Measurements from ENCODE around the gene HNRNPL. TPM values are rescaled to one million over a fixed set of nuclear protein-coding genes. Genes with fewer than 3 reads are reported as not detected.
A peak's percentile ranks its signal among the peaks of the same experiment; 100 is the strongest.
"Not testable (repeated sequence)": the region's sequence is repeated elsewhere in the genome, so short reads cannot be mapped to it uniquely, and the experiment has no call there.

Gene HNRNPL
- total RNA-seq, 2 experiments from 2014 or later: 479 to 611 TPM

GRCh38 chr19:38830039-38830733, 19.6 kb downstream of the HNRNPL start:
- Mint-ChIP-seq H3K27ac (peak overlapping the region; percentile 95), H3K4me3 (peak overlapping the region; percentile 93), H3K36me3 (peaks cover 24% of the 10 kb centered on the region), H3K27me3 (no peaks in the 10 kb centered on the region), H3K9me3 (ENCODE audit: low read depth) (no peaks in the 10 kb centered on the region), H3K4me1 (peaks cover 22% of the 10 kb centered on the region)
- CTCF ChIA-PET: interaction anchor here (0.6 to 5.0 kb wide), 4 partner anchors 15 to 209 kb away, joined by 3 to 28 read pairs (median 8); partner anchors contain the start of genes MRPS12 and SARS2
- DNase-seq (no peak), ATAC-seq (no peak)

- H3K27me3 Mint-ChIP-seq; CTCF ChIA-PET; H3K4me3 Mint-ChIP-seq; H3K27ac Mint-ChIP-seq; DNase-seq; ATAC-seq; H3K9me3 Mint-ChIP-seq (ENCODE audit: low read depth): not testable (repeated sequence)
- peaks cover 22% of the 10 kb centered on the region for H3K4me1 Mint-ChIP-seq
- H3K36me3 Mint-ChIP-seq: peaks cover 30% of the 10 kb centered on the region
Observed at GRCh38 chr19:38829203-38829602, 20.6 kb downstream of the HNRNPL start.

DNA sequence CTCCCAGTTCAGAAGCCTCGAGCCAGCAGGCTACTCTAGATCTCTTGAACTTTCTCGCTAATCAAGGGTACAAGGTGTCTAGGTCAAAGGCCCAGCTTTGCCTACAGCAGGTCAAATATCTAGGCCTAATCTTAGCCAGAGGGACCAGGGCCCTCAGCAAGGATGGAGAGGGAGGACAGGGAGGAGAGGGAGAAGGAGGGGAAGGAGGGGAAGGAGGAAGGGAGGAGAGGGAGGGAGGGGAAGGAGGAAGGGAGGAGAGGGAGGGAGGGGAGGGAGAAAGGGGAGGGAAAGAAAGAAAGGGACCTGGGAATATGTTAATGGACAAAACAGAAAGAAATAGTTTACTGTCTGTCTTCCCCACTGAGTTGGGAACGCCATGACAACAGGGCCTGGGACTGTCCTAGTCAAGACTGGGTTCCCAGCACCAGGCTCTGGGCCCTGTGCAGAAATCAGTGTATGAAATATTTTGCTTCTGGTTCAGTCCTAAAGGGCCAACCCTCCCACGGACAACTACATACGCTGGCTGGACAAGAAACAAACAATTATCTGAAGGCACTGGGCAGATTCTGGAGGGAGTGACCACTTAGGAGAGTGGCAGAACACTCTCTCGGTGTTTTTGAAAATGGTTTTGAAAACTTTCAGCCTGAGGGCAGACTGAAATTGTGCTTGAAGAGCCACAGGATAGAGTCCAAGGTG, 22.8 kb downstream of the HNRNPL start:
- Mint-ChIP-seq H3K4me3 (no peak overlapping the region), H3K9me3 (ENCODE audit: low read depth) (no peaks in the 10 kb centered on the region), H3K36me3 (peaks cover 45% of the 10 kb centered on the region), H3K27me3 (no peaks in the 10 kb centered on the region), H3K27ac (no peak overlapping the region), H3K4me1 (peaks cover 15% of the 10 kb centered on the region)
- no peak for DNase-seq
- CTCF ChIA-PET: no interaction called here
- no peak for ATAC-seq

- not testable (repeated sequence) for ATAC-seq; H3K4me1 Mint-ChIP-seq; H3K27me3 Mint-ChIP-seq; H3K9me3 Mint-ChIP-seq (ENCODE audit: low read depth); H3K27ac Mint-ChIP-seq; DNase-seq; H3K4me3 Mint-ChIP-seq
- CTCF ChIA-PET: interaction anchor here (1.1 kb wide), 1 partner anchor 13 kb away, joined by 3 read pairs; the partner anchor contains the start of gene LGALS4
- H3K36me3 Mint-ChIP-seq: peaks cover 46% of the 10 kb centered on the region
Observed at GRCh38 chr19:38825936-38826335, 23.9 kb downstream of the HNRNPL start.

DNA sequence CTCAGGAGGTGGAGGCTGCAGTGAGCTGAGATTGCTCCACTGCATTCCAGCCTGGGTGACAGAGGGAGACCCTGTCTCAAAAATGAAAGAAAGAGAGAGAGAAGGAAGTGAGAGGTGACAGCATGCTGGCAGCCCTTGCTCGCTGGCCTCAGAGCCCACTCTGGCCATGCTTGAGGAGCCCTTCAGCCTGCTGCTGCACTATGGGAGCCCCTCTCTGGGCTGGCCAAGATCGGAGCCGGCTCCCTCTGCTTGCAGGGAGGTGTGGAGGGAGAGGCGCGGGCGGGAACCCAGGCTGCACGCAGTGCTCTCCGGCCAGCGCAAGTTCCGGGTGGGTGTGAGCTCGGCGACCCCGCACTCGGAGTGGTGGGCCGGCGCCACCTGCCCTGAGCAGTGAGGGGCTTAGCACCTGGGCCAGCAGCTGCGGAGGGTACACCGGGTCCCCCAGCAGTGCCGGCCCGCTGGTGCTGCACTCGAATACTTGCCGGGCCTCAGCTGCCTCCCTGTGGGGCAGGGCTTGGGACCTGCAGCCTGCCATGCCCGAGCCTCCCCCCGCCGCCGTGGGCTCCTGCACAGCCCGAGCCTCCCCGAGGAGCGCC, 28.5 kb downstream of the HNRNPL start:
- CTCF ChIA-PET; H3K9me3 Mint-ChIP-seq (ENCODE audit: low read depth); ATAC-seq; DNase-seq; H3K4me3 Mint-ChIP-seq; H3K27ac Mint-ChIP-seq; H3K4me1 Mint-ChIP-seq; H3K27me3 Mint-ChIP-seq: not testable (repeated sequence)
- peaks cover 37% of the 10 kb centered on the region for H3K36me3 Mint-ChIP-seq

DNA sequence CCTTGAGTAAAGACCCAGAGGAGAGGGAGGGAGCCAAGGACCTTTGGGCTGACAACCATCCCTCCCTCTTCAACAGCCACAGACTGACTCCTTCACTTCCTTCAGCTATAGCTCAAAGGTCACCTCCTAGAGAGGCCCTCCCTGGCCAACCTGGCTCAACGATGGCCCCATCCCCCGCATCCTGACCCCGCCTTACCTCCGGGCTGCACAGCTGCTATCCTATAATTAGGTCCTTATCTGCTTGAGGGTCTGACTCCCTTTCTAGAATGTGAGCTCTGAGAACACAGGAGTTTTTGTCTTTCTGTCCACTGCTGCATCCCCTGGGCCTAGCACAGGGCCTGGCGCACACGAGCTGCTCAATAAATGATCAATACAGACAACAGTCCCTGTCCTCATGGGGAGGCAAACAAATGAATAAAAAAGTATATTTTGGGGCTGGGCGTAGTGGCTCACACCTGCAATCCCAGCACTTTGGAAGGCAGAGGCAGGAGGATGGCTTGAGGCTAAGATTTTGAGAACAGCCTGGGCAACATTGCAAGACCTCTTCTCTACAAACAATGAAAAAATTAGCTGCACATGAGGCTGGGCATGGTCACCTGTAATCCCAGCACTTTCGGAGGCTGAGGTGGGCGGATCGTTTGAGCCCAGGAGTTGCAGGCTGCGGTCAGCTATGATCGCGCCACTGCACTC, 30.4 kb downstream of the HNRNPL start:
- peaks cover 31% of the 10 kb centered on the region for H3K36me3 Mint-ChIP-seq
- no peaks in the 10 kb centered on the region for H3K9me3 Mint-ChIP-seq (ENCODE audit: low read depth)
- no peaks in the 10 kb centered on the region for H3K27me3 Mint-ChIP-seq
- no peak overlapping the region for H3K27ac Mint-ChIP-seq
- ATAC-seq (no peak), DNase-seq (no peak)
- CTCF ChIA-PET: no interaction called here
- H3K4me3 Mint-ChIP-seq: no peak overlapping the region
- H3K4me1 Mint-ChIP-seq: peaks cover 2% of the 10 kb centered on the region

DNA sequence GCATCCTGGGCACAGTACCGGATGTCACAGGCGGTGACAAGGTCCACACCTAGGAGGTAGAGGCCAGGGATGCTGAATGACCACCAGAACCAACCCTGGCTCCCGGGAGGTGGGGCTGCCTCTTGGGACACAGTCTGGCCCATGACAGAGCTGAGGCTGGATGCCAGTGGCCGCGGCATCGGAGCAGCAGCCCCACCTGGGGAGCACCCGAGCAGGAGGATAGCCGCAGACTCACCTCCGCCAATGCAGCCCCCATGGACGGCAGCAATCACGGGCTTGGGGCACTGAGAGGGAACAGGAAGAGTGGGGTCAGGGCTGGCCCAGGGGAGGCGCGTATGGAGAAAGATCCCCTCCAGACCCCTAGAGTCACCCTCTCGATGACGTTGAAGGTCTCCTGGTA, 32.7 kb downstream of the HNRNPL start:
- no peak for ATAC-seq
- Mint-ChIP-seq H3K27me3 (no peaks in the 10 kb centered on the region), H3K27ac (no peak overlapping the region), H3K4me3 (no peak overlapping the region), H3K4me1 (peaks cover 2% of the 10 kb centered on the region), H3K36me3 (peaks cover 15% of the 10 kb centered on the region), H3K9me3 (ENCODE audit: low read depth) (no peaks in the 10 kb centered on the region)
- CTCF ChIA-PET: no interaction called here
- DNase-seq: no peak

GRCh38 chr19:38816131-38816750, 33.5 kb downstream of the HNRNPL start:
- no peak for DNase-seq
- Mint-ChIP-seq H3K27me3 (no peaks in the 10 kb centered on the region), H3K27ac (no peak overlapping the region)

GRCh38 chr19:38815059-38816001, 34.5 kb downstream of the HNRNPL start:
- H3K36me3 Mint-ChIP-seq: peaks cover 10% of the 10 kb centered on the region
- ATAC-seq: no peak
- no peak overlapping the region for H3K27ac Mint-ChIP-seq
- CTCF ChIA-PET: no interaction called here
- no peaks in the 10 kb centered on the region for H3K9me3 Mint-ChIP-seq (ENCODE audit: low read depth)
- no peak for DNase-seq
- H3K4me1 Mint-ChIP-seq: peaks cover 1% of the 10 kb centered on the region
- H3K27me3 Mint-ChIP-seq: no peaks in the 10 kb centered on the region
- no peak overlapping the region for H3K4me3 Mint-ChIP-seq

More at GRCh38 chr19:38816131-38816750, 33.5 kb downstream of the HNRNPL start:
- Mint-ChIP-seq H3K4me1 (peaks cover 2% of the 10 kb centered on the region), H3K9me3 (ENCODE audit: low read depth) (no peaks in the 10 kb centered on the region), H3K36me3 (peaks cover 12% of the 10 kb centered on the region), H3K4me3 (no peak overlapping the region)
- no peak for ATAC-seq
- CTCF ChIA-PET: no interaction called here

GRCh38 chr19:38813932-38814331, 35.9 kb downstream of the HNRNPL start:
- not testable (repeated sequence) for H3K9me3 Mint-ChIP-seq (ENCODE audit: low read depth); H3K27ac Mint-ChIP-seq; H3K27me3 Mint-ChIP-seq; DNase-seq; H3K4me1 Mint-ChIP-seq; H3K4me3 Mint-ChIP-seq; ATAC-seq
- CTCF ChIA-PET: interaction anchor here (0.6 to 1.4 kb wide), 3 partner anchors 11 to 32 kb away, joined by 3 read pairs; no protein-coding TSS in a partner anchor
- peaks cover 10% of the 10 kb centered on the region for H3K36me3 Mint-ChIP-seq

- peaks cover 9% of the 10 kb centered on the region for H3K36me3 Mint-ChIP-seq
- no peaks in the 10 kb centered on the region for H3K27me3 Mint-ChIP-seq
- H3K27ac Mint-ChIP-seq: no peak overlapping the region
- no peak for ATAC-seq
- H3K9me3 Mint-ChIP-seq (ENCODE audit: low read depth): no peaks in the 10 kb centered on the region
- no peak for DNase-seq
- CTCF ChIA-PET: interaction anchor here (0.6 to 1.4 kb wide), 3 partner anchors 10 to 31 kb away, joined by 3 read pairs; no protein-coding TSS in a partner anchor
- no peak overlapping the region for H3K4me3 Mint-ChIP-seq
- H3K4me1 Mint-ChIP-seq: no peaks in the 10 kb centered on the region
Observed at GRCh38 chr19:38813323-38813722, 36.5 kb downstream of the HNRNPL start.

- H3K36me3 Mint-ChIP-seq: peaks cover 9% of the 10 kb centered on the region
- no peaks in the 10 kb centered on the region for H3K9me3 Mint-ChIP-seq (ENCODE audit: low read depth)
- no peak within 1 kb of the TSS for H3K4me3 Mint-ChIP-seq
- DNase-seq (no peak), ATAC-seq (no peak)
- no peak within 1 kb of the TSS for H3K27ac Mint-ChIP-seq
- no peaks in the 10 kb centered on the region for H3K4me1 Mint-ChIP-seq
- no peaks in the 10 kb centered on the region for H3K27me3 Mint-ChIP-seq
- CTCF ChIA-PET: interaction anchor here (1.4 kb wide), 1 partner anchor 13 kb away, joined by 3 read pairs; no protein-coding TSS in a partner anchor
Observed at GRCh38 chr19:38812841-38813320, 36.9 kb downstream of the HNRNPL start, which contains the start of gene LGALS4. LGALS4 (minus strand) TSS chr19:38812945; CDS start chr19:38812886, 59 bp downstream.

Data from activated CD8-positive, alpha-beta memory T cell treated with anti-CD3 and anti-CD28 coated beads, Interleukin-2, amount 10 ng/mL, durations not matched to agents 7 days and 5 days (primary cell).